H1 (cell line): ENCODE measurements around the gene C2CD2L. TPM values are rescaled to one million over a fixed set of nuclear protein-coding genes. Genes with fewer than 3 reads are reported as not detected.

ENCODE experiments used
- BACH1 ChIP-seq: IDR thresholded peaks from 2 replicates; pipeline ENCODE4 v1.6.1; 2012; ENCODE audit warnings: low read length, improper control_type of control experiment
- CBX8 ChIP-seq: fragments of 300-800, 300-1000 bp; sonication (generic); IDR thresholded peaks from 2 replicates; pipeline ENCODE4 v1.7.1; 2016; ENCODE audit warnings: low read depth, low read length, borderline replicate concordance
- CEBPB ChIP-seq: IDR thresholded peaks from 2 replicates; pipeline ENCODE4 v1.6.1; 2012; ENCODE audit warnings: low read depth, low read length
- CHD2 ChIP-seq: IDR thresholded peaks from 2 replicates; pipeline ENCODE4 v1.6.1; 2012; ENCODE audit warnings: low read length, improper control_type of control experiment
- FOSL1 ChIP-seq: IDR thresholded peaks from 2 replicates; pipeline ENCODE4 v1.6.1; 2011; ENCODE audit warnings: mild to moderate bottlenecking, low read depth, low read length, moderate library complexity; ENCODE audit not compliant: insufficient read depth
- KDM4A ChIP-seq: IDR thresholded peaks from one replicate; pipeline ENCODE4 v1.7.1; 2012; ENCODE audit warnings: low read depth, mild to moderate bottlenecking, moderate library complexity, low read length, inconsistent platforms; ENCODE audit not compliant: severe bottlenecking
- MAFK ChIP-seq: IDR thresholded peaks from 2 replicates; pipeline ENCODE4 v1.6.1; 2012; ENCODE audit warnings: low read depth, mild to moderate bottlenecking, improper control_type of control experiment, low read length
- MAX ChIP-seq: IDR thresholded peaks from 2 replicates; pipeline ENCODE4 v1.6.1; 2012; ENCODE audit warnings: inconsistent platforms
- PHF8 ChIP-seq: fragments of 200-600 bp; sonication (generic); conservative IDR thresholded peaks from 2 replicates; pipeline ENCODE4 v1.7.1; 2012; ENCODE audit warnings: low read depth, mild to moderate bottlenecking, inconsistent platforms, low read length, moderate library complexity
- POLR2AphosphoS5 ChIP-seq: IDR thresholded peaks from 2 replicates; pipeline ENCODE4 v1.6.1; 2011; ENCODE audit warnings: low read depth, low read length
- POU5F1 ChIP-seq: IDR thresholded peaks from 2 replicates; pipeline ENCODE4 v1.6.1; 2011; ENCODE audit warnings: low read depth, mild to moderate bottlenecking, low read length, moderate library complexity
- RAD21 ChIP-seq, 2 experiments: IDR thresholded peaks in 1 of 2; conservative IDR thresholded peaks in 1 of 2; 2 replicates each; pipeline ENCODE4 v1.6.1; 2011; ENCODE audit warnings: low read depth in 2 of 2, low read length in 2 of 2, improper control_type of control experiment in 1 of 2, inconsistent platforms in 1 of 2, mild to moderate bottlenecking in 1 of 2, moderate library complexity in 1 of 2
- RFX5 ChIP-seq: IDR thresholded peaks from 2 replicates; pipeline ENCODE4 v1.6.1; 2011; ENCODE audit warnings: low read depth, low read length, improper control_type of control experiment, borderline replicate concordance
- RNF2 ChIP-seq: fragments of 200-900, 300-1000 bp; sonication (generic); IDR thresholded peaks from 2 replicates; pipeline ENCODE4 v1.7.1; 2016; ENCODE audit warnings: borderline replicate concordance, low read depth, mild to moderate bottlenecking, antibody characterized with exemption, low read length; ENCODE audit not compliant: poor library complexity, severe bottlenecking; ENCODE audit errors: missing control alignments
- SIN3A ChIP-seq, 2 experiments: IDR thresholded peaks in 1 of 2; conservative IDR thresholded peaks in 1 of 2; 2 replicates each; pipeline ENCODE4 v1.6.1; 2011 to 2012; ENCODE audit warnings: low read length in 2 of 2, improper control_type of control experiment in 1 of 2, low read depth in 1 of 2, mild to moderate bottlenecking in 1 of 2
- SP1 ChIP-seq: IDR thresholded peaks from 2 replicates; pipeline ENCODE4 v1.6.1; 2011; ENCODE audit warnings: low read depth, low read length
- SUZ12 ChIP-seq: fragments of 200-600 bp; sonication (generic); IDR thresholded peaks from 2 replicates; pipeline ENCODE4 v1.6.1; 2012; ENCODE audit warnings: mild to moderate bottlenecking, inconsistent platforms, low read length, moderate library complexity, mixed read lengths
- TAF1 ChIP-seq: IDR thresholded peaks from 2 replicates; pipeline ENCODE4 v1.6.1; 2011; ENCODE audit warnings: mild to moderate bottlenecking, low read depth, low read length
- TAF7 ChIP-seq: optimal IDR thresholded peaks from 2 replicates; pipeline ENCODE3; 2011; ENCODE audit warnings: low read depth, mild to moderate bottlenecking, inconsistent platforms, low read length, moderate library complexity, borderline replicate concordance
- TCF12 ChIP-seq: IDR thresholded peaks from 2 replicates; pipeline ENCODE4 v1.6.1; 2011; ENCODE audit warnings: low read depth, mild to moderate bottlenecking, low read length
- TEAD4 ChIP-seq: IDR thresholded peaks from 2 replicates; pipeline ENCODE4 v1.6.1; 2012; ENCODE audit warnings: low read depth, low read length, inconsistent platforms, mixed read lengths
- USF2 ChIP-seq: IDR thresholded peaks from 2 replicates; pipeline ENCODE4 v1.6.1; 2011; ENCODE audit warnings: low read length, improper control_type of control experiment
- ZNF274 ChIP-seq: IDR thresholded peaks from 2 replicates; pipeline ENCODE4 v1.7.0; 2012; ENCODE audit warnings: low read length, borderline replicate concordance; ENCODE audit errors: extremely low read depth
- polyA plus RNA-seq, 7 experiments: library from polyadenylated mRNA; depleted of rRNA in 3 of 7; stranded (reverse) in 5 of 7; unstranded in 2 of 7; fragments of >200 nt in 5 of 7; fragments of 200-250 nt in 2 of 7; gene quantifications; 1 replicate in 5 of 7; 2 replicates in 1 of 7; 4 replicates in 1 of 7; pipeline versions ENCODE4 v1.2.1 to v1.2.3, GENCODE V29; 2011 to 2013; ENCODE audit warnings: missing spikeins in 2 of 7, mixed read lengths in 2 of 7
- total RNA-seq: library from RNA; stranded (reverse); fragmentation: NEBNext Ultra II Directional; extraction: Animal tissue kit (Norgen Biotek cat#: 25700); gene quantifications from 2 replicates; pipeline ENCODE4 v1.2.1, GENCODE V29; 2021

C2CD2L gene
- total and polyA plus RNA-seq, 2 of the 8 experiments (the other 6 are each of a cell fraction or from before 2014, with no cell fraction given) = 2.5 to 4.0 TPM

GRCh38 chr11:119084663-119085436, 22.3 kb upstream of the C2CD2L start, which contains the start of gene HMBS (continued):
- TF ChIP-seq USF2 (peak; percentile 53), PHF8 (peak; percentile 98), SIN3A (conservative IDR thresholded peaks at IDR 0.05 in 1 of 2, IDR thresholded peaks at IDR 0.05 in 1 of 2; ENCODE audit: low read depth in 1 of 2, low read length in 2 of 2) (peak in 1 of 2 experiments; percentile 78; a peak in 3 of 4 replicates), POU5F1 (no peak), MAFK (no peak), POLR2AphosphoS5 (peak; percentile 95), RFX5 (no peak; the same call in 1 of the 2 replicates), TAF7 (no peak), FOSL1 (no peak), SP1 (peak; percentile 85), MAX (peak; percentile 77), TEAD4 (no peak), TCF12 (no peak), CEBPB (peak; percentile 87), SUZ12 (no peak), KDM4A (peak; percentile 74), RNF2 (no peak), RAD21 (IDR thresholded peaks at IDR 0.05 in 1 of 2, conservative IDR thresholded peaks at IDR 0.05 in 1 of 2; ENCODE audit: low read depth in 2 of 2, low read length in 2 of 2) (no peak; a peak in 1 of 4 replicates), TAF1 (peak; percentile 84), ZNF274 (no peak), CHD2 (peak; percentile 45; the same call in 1 of the 2 replicates), BACH1 (no peak), CBX8 (no peak)
